K562 (cell line): ENCODE results near the gene SIRPB2. TPM values are rescaled to one million over a fixed set of nuclear protein-coding genes. Genes with fewer than 3 reads are reported as not detected.
A peak's percentile ranks its signal among the peaks of the same experiment; 100 is the strongest.

ENCODE experiments used
- ATAC-seq: fragments of 200-7000 bp; cut with Tn5 transposase; 3 replicates; pipeline ENCODE4 v1.9.1; 2020; ENCODE audit warnings: moderate library complexity
- BruUV-seq: library from RNA; stranded (reverse); fragments of 400-500 nt; replicated peaks from 2 replicates; lab custom pipeline; 2021; lab: Mats Ljungman, UMichigan
- CTCF ChIA-PET: fragments of 300-600 bp; formaldehyde crosslinking; extraction: SDS; loops from one replicate; lab custom pipeline; 2021; ENCODE audit warnings: low intra/inter-chr PET ratio; lab: Yijun Ruan, JAX
- POLR2A ChIA-PET: fragments of 300-600, 350-650 bp; sonication (Branson Sonifier 250); formaldehyde crosslinking; extraction: SDS; loops from one replicate; lab custom pipeline; 2021; ENCODE audit warnings: antibody characterized with exemption, inconsistent platforms; lab: Yijun Ruan, JAX
- DNase-seq, 4 experiments: peaks; one replicate each; pipeline versions ENCODE4 v3.0.0 to v3.0.0-alpha.2; 2011 to 2018; ENCODE audit warnings: low spot score in 3 of 4, mixed read lengths in 3 of 4; ENCODE audit errors: extremely low read depth in 1 of 4
- FAIRE-seq: peaks from 2 replicates; lab custom pipeline; 2011; peaks lifted over from hg19 to GRCh38; lab: Jason Lieb, UNC
- H2AFZ ChIP-seq: 2 replicates; pipeline ENCODE4 v1.6.0; 2011; ENCODE audit warnings: low read depth, low read length, control low read depth, inconsistent platforms
- H3K27ac ChIP-seq: fragments of 200-600 bp; 3 replicates; pipeline ENCODE4 v1.8.0; 2011; ENCODE audit warnings: low read depth, mild to moderate bottlenecking, control low read depth, inconsistent platforms, low read length, moderate library complexity, mixed read lengths; ENCODE audit errors: extremely low read depth
- H3K27me3 ChIP-seq, 2 experiments: fragments of 300-600 bp in 1 of 2; 2 replicates in 1 of 2; 3 replicates in 1 of 2; pipeline versions ENCODE4 v1.6.0 to v1.8.0; 2011; ENCODE audit warnings: inconsistent platforms in 2 of 2, low read length in 2 of 2, mild to moderate bottlenecking in 1 of 2, mixed read lengths in 1 of 2, moderate library complexity in 1 of 2; ENCODE audit not compliant: control insufficient read depth in 2 of 2, insufficient read depth in 2 of 2
- H3K36me3 ChIP-seq: fragments of 300-600 bp; 3 replicates; pipeline ENCODE4 v1.8.0; 2011; ENCODE audit warnings: mild to moderate bottlenecking, low read length, inconsistent platforms; ENCODE audit not compliant: control insufficient read depth, insufficient read depth
- H3K4me1 ChIP-seq, 2 experiments: fragments of 200-600 bp in 1 of 2; replicated peaks in 1 of 2; 2 replicates in 1 of 2; 3 replicates in 1 of 2; pipeline versions ENCODE4 v1.5.1 to v1.8.0; 2011; ENCODE audit warnings: inconsistent platforms in 2 of 2, low read length in 2 of 2, mild to moderate bottlenecking in 1 of 2, mixed read lengths in 1 of 2, moderate library complexity in 1 of 2; ENCODE audit not compliant: control insufficient read depth in 2 of 2, insufficient read depth in 2 of 2
- H3K4me2 ChIP-seq: 2 replicates; pipeline ENCODE4 v1.6.1; 2011; ENCODE audit warnings: low read length, control low read depth, inconsistent platforms, mixed read lengths; ENCODE audit not compliant: insufficient read depth
- H3K4me3 ChIP-seq: fragments of 200-600 bp; sonication (generic), shearing (Covaris generic); 2 replicates; pipeline ENCODE4 v1.5.1; 2016; ENCODE audit warnings: control low read depth, inconsistent platforms
- H3K79me2 ChIP-seq: fragments of 200-600 bp; 3 replicates; pipeline ENCODE4 v1.8.0; 2011; ENCODE audit warnings: low read length, inconsistent platforms; ENCODE audit not compliant: control insufficient read depth, insufficient read depth
- H3K9ac ChIP-seq, 2 experiments: 2 replicates each; pipeline versions ENCODE4 v1.6.0 to v1.6.1; 2011; ENCODE audit warnings: low read depth in 2 of 2, low read length in 2 of 2, control low read depth in 1 of 2, inconsistent platforms in 1 of 2, mild to moderate bottlenecking in 1 of 2, mixed read lengths in 1 of 2; ENCODE audit not compliant: insufficient read depth in 1 of 2
- H3K9me1 ChIP-seq: one replicate; pipeline ENCODE4 v1.6.0; 2011; ENCODE audit warnings: inconsistent platforms, mild to moderate bottlenecking, low read length, moderate library complexity; ENCODE audit not compliant: control insufficient read depth, insufficient read depth
- H3K9me3 ChIP-seq: replicated peaks from 2 replicates; pipeline ENCODE4 v1.5.1; 2011; ENCODE audit warnings: low read depth, low read length, inconsistent platforms; ENCODE audit not compliant: control insufficient read depth, insufficient read depth
- H4K20me1 ChIP-seq: replicated peaks from 2 replicates; pipeline ENCODE4 v1.6.1; 2011; ENCODE audit warnings: low read length, inconsistent platforms, mixed read lengths; ENCODE audit not compliant: control insufficient read depth, insufficient read depth
- BDP1 ChIP-seq: IDR thresholded peaks from 3 replicates; pipeline ENCODE4 v1.6.1; 2011; ENCODE audit not compliant: insufficient read length, insufficient read depth
- MAFF ChIP-seq: IDR thresholded peaks from 2 replicates; pipeline ENCODE4 v1.6.1; 2012; ENCODE audit warnings: low read length, improper control_type of control experiment
- MEF2A ChIP-seq: IDR thresholded peaks from 2 replicates; pipeline ENCODE4 v1.6.1; 2011; ENCODE audit warnings: low read depth, mild to moderate bottlenecking, low read length, moderate library complexity; ENCODE audit not compliant: control insufficient read depth
- POLR2AphosphoS5 ChIP-seq: IDR thresholded peaks from 2 replicates; pipeline ENCODE4 v1.6.1; 2011; ENCODE audit warnings: mild to moderate bottlenecking, low read depth, low read length, moderate library complexity; ENCODE audit not compliant: control insufficient read depth, insufficient read depth
- ZBED1 ChIP-seq: IDR thresholded peaks from 2 replicates; pipeline ENCODE4 v1.6.1; 2014
- ZNF717 ChIP-seq: fragments of 250-450 bp; sonication (Bioruptor Pico); IDR thresholded peaks from 2 replicates; pipeline ENCODE4 v1.5.0; 2021
- WGBS: fragments of 100-300 bp; shearing (Covaris generic); methylation state at CpG from one replicate; pipeline ENCODE4 v1.1.6; 2016; ENCODE audit warnings: low coverage, mixed read lengths; ENCODE audit not compliant: insufficient coverage; ENCODE audit errors: missing lambda C conversion rate; 5-methylcytosine and 5-hydroxymethylcytosine counted together
- in situ Hi-C: fragments of 300-500 bp; cut with MboI; formaldehyde crosslinking; loops from 4 replicates; pipeline ENCODE4 v1.15.0; 2018; ENCODE audit warnings: inconsistent platforms, mixed read lengths
- intact Hi-C: fragments of 100-400 bp; cut with micrococcal nuclease; formaldehyde crosslinking; loops from 2 replicates; pipeline ENCODE4 v1.14.2; 2022
- polyA plus RNA-seq, 8 experiments: library from polyadenylated mRNA; depleted of rRNA in 4 of 8; stranded (reverse) in 5 of 8; unstranded in 3 of 8; fragments of >200 nt; fragmentation: Nextera tagmentation in 2 of 8; fragmentation: Illumina TruSeq in 1 of 8; extraction: Ambion mirVana in 2 of 8; extraction: Trizol in 1 of 8; gene quantifications; 2 replicates each; pipeline versions ENCODE4 v1.2.1 to v1.2.3, GENCODE V29; 2011 to 2014; ENCODE audit warnings: inconsistent platforms in 1 of 8, missing spikeins in 1 of 8
- total RNA-seq, 7 experiments: library from RNA; depleted of rRNA in 6 of 7; stranded (reverse); fragments of >200 nt in 6 of 7; fragmentation: Illumina TruSeq in 2 of 7; extraction: Trizol in 2 of 7; gene quantifications; 2 replicates each; pipeline versions ENCODE4 v1.2.1 to v1.2.3, GENCODE V29; 2011 to 2021; ENCODE audit warnings: low replicate concordance in 1 of 7
- TF ChIP-seq, protein P1 (sequence below): fragments of 250-450 bp; sonication (Bioruptor Pico); IDR thresholded peaks from 2 replicates; pipeline ENCODE4 v1.8.0; 2022; ENCODE audit warnings: moderate library complexity, mild to moderate bottlenecking, inconsistent platforms
- TF ChIP-seq, protein P2 (sequence below): fragments of 450-650 bp; IDR thresholded peaks from 2 replicates; pipeline ENCODE4 v1.6.1; 2017; ENCODE audit warnings: antibody characterized with exemption, mild to moderate bottlenecking
- TF ChIP-seq, protein P3 (sequence below): fragments of 450-650 bp; formaldehyde crosslinking; IDR thresholded peaks from 2 replicates; pipeline ENCODE4 v1.4.0; 2022; ENCODE audit warnings: missing genetic modification characterization

SIRPB2 gene
- total and polyA plus RNA-seq, 9 of the 15 experiments (the other 6 are each of a cell fraction or from before 2014, with no cell fraction given) = 0.07 TPM; not detected in 7

DNA sequence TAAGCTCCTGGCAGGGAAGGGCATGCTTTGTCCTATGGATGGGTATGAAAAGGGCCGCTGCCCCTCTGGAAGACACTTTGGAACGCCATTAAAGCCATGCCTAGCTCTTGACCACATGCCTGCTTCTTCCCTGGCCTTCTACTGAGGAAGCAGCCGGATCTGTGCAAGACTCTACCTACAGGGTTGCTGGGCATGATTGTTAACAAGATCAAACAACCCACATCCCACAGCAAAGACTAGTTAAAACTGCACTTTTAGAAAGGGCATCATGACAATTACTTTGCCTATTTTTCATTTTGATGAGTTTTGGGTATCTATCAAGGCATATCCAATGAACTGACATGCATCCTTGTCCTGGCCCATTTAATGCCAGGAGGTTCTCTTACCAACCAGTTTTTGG, 50.1 kb downstream of the SIRPB2 start:
- POLR2A ChIA-PET = interaction anchor here (1.0 kb wide), 2 partner anchors 25 to 59 kb away, joined by 3 read pairs; no protein-coding TSS in a partner anchor
- H3K27ac ChIP-seq = no peak overlapping the region
- WGBS = 96% methylated on average over 3 of the region's 3 CpGs
- intact Hi-C loops = loop anchor here (2.0 kb wide), 1 partner anchor 28 kb away; no protein-coding TSS in a partner anchor
- no peaks in the 10 kb centered on the region for H3K9me1 ChIP-seq
- H3K4me1 ChIP-seq = no peaks in the 10 kb centered on the region
- TF ChIP-seq, protein P1, sequence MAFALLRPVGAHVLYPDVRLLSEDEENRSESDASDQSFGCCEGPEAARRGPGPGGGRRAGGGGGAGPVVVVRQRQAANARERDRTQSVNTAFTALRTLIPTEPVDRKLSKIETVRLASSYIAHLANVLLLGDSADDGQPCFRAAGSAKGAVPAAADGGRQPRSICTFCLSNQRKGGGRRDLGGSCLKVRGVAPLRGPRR = no peak
- TF ChIP-seq BDP1 = no peak
- no peak for TF ChIP-seq ZBED1
- FAIRE-seq (no peak), DNase-seq (no peak), ATAC-seq (no peak)
- no peak overlapping the region for H3K4me3 ChIP-seq
- no peak overlapping the region for H3K9ac ChIP-seq
- H3K9me3 ChIP-seq = no peaks in the 10 kb centered on the region
- CTCF ChIA-PET = no interaction called here
- H3K36me3 ChIP-seq = peaks cover 50% of the 10 kb centered on the region; the same call in 2 of the 3 replicates
- H3K27me3 ChIP-seq = no peaks in the 10 kb centered on the region
- H2AFZ ChIP-seq = no peak overlapping the region
- H3K79me2 ChIP-seq = no peaks in the 10 kb centered on the region
- H3K4me2 ChIP-seq = no peak overlapping the region
- H4K20me1 ChIP-seq = no peaks in the 10 kb centered on the region
- no TSS peak for BruUV-seq
- in situ Hi-C loops = no loop called here

DNA sequence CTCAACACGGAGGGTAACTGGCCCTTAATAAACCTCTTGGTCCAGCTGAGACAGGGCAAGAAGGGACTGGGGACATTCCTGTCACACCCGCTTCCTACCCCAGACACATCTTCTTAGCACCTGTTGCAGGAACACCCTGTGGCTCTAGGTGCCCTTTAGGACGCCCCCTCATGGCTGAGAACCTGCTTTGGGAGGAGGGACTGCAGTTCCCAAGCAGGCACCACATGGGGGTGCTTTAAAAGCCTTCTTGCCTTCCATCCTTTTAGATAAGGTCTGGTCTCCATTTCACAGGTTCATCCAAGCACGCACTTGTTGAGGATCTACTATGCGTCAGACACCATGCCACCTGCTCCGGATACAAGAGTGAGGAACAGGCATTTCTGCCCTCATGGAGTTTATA, 51.2 kb downstream of the SIRPB2 start:
- ChIA-PET POLR2A (interaction anchor here (0.6 to 1.0 kb wide), 4 partner anchors 26 to 371 kb away, joined by 3 read pairs; no protein-coding TSS in a partner anchor), CTCF (interaction anchor here (0.8 kb wide), 1 partner anchor 127 kb away, joined by 3 read pairs; no protein-coding TSS in a partner anchor)
- no peak overlapping the region for H3K9ac ChIP-seq
- 57% methylated on average over 6 of the region's 6 CpGs for WGBS
- H3K4me1 ChIP-seq = peaks cover 0 to 10% of the 10 kb centered on the region in 2 experiments; a peak in 2 of 5 replicates
- H3K9me3 ChIP-seq = no peaks in the 10 kb centered on the region
- in situ Hi-C loops (no loop called here), intact Hi-C loops (loop anchor here (1.0 to 2.0 kb wide), 2 partner anchors 29 to 63 kb away; no protein-coding TSS in a partner anchor)
- no peaks in the 10 kb centered on the region for H3K79me2 ChIP-seq
- no peak overlapping the region for H3K27ac ChIP-seq
- no peaks in the 10 kb centered on the region for H3K9me1 ChIP-seq
- H3K4me2 ChIP-seq = no peak overlapping the region
- no peaks in the 10 kb centered on the region for H4K20me1 ChIP-seq
- no peaks in the 10 kb centered on the region for H3K27me3 ChIP-seq
- BruUV-seq = no TSS peak
- FAIRE-seq = peak; percentile 74
- H2AFZ ChIP-seq = no peak overlapping the region
- H3K4me3 ChIP-seq = no peak overlapping the region
- DNase-seq = peak; percentile 36 to 61 (median 48)
- peaks cover 39% of the 10 kb centered on the region; the same call in 2 of the 3 replicates for H3K36me3 ChIP-seq
- ATAC-seq = peak; percentile 87
- TF ChIP-seq MEF2A (no peak), ZNF717 (CRISPR knock-in tag) (no peak), MAFF (no peak), POLR2AphosphoS5 (no peak)
- TF ChIP-seq, protein P2, sequence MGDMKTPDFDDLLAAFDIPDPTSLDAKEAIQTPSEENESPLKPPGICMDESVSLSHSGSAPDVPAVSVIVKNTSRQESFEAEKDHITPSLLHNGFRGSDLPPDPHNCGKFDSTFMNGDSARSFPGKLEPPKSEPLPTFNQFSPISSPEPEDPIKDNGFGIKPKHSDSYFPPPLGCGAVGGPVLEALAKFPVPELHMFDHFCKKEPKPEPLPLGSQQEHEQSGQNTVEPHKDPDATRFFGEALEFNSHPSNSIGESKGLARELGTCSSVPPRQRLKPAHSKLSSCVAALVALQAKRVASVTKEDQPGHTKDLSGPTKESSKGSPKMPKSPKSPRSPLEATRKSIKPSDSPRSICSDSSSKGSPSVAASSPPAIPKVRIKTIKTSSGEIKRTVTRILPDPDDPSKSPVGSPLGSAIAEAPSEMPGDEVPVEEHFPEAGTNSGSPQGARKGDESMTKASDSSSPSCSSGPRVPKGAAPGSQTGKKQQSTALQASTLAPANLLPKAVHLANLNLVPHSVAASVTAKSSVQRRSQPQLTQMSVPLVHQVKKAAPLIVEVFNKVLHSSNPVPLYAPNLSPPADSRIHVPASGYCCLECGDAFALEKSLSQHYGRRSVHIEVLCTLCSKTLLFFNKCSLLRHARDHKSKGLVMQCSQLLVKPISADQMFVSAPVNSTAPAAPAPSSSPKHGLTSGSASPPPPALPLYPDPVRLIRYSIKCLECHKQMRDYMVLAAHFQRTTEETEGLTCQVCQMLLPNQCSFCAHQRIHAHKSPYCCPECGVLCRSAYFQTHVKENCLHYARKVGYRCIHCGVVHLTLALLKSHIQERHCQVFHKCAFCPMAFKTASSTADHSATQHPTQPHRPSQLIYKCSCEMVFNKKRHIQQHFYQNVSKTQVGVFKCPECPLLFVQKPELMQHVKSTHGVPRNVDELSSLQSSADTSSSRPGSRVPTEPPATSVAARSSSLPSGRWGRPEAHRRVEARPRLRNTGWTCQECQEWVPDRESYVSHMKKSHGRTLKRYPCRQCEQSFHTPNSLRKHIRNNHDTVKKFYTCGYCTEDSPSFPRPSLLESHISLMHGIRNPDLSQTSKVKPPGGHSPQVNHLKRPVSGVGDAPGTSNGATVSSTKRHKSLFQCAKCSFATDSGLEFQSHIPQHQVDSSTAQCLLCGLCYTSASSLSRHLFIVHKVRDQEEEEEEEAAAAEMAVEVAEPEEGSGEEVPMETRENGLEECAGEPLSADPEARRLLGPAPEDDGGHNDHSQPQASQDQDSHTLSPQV = no peak
- TF ChIP-seq, protein P3, sequence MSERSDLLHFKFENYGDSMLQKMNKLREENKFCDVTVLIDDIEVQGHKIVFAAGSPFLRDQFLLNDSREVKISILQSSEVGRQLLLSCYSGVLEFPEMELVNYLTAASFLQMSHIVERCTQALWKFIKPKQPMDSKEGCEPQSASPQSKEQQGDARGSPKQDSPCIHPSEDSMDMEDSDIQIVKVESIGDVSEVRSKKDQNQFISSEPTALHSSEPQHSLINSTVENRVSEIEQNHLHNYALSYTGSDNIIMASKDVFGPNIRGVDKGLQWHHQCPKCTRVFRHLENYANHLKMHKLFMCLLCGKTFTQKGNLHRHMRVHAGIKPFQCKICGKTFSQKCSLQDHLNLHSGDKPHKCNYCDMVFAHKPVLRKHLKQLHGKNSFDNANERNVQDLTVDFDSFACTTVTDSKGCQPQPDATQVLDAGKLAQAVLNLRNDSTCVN = no peak
